SU-DHL-6 (cell line): ENCODE measurements around the gene PRPF18.

Experiments
- H2AFZ ChIP-seq: fragments of 200-600 bp; sonication (generic); 2 replicates; pipeline ENCODE4 v1.6.1; 2014; ENCODE audit warnings: low read depth, mild to moderate bottlenecking, moderate library complexity, mixed read lengths, antibody characterized with exemption, low read length; ENCODE audit not compliant: severe bottlenecking
- H3F3A ChIP-seq: fragments of 200-600 bp; shearing (Covaris generic); 2 replicates; pipeline ENCODE4 v1.6.0; 2016; ENCODE audit warnings: antibody characterized with exemption, mild to moderate bottlenecking; ENCODE audit not compliant: insufficient read depth
- H3K27ac ChIP-seq: fragments of 200-600 bp; sonication (generic); 2 replicates; pipeline ENCODE4 v1.5.1; 2016; ENCODE audit warnings: low read depth, mild to moderate bottlenecking, low read length, moderate library complexity, mixed read lengths
- H3K27me3 ChIP-seq: fragments of 200-600 bp; sonication (generic), shearing (Covaris generic); 2 replicates; pipeline ENCODE4 v1.6.0; 2014; ENCODE audit warnings: mild to moderate bottlenecking, low read length
- H3K36me3 ChIP-seq: fragments of 200-600 bp; sonication (generic); 2 replicates; pipeline ENCODE4 v1.6.1; 2014; ENCODE audit warnings: mild to moderate bottlenecking, low read length, mixed read lengths
- H3K4me2 ChIP-seq: fragments of 300-600, 200-600 bp; shearing (Covaris generic), sonication (generic); 2 replicates; pipeline ENCODE4 v1.6.0; 2014; ENCODE audit warnings: low read length, low read depth, mild to moderate bottlenecking; ENCODE audit not compliant: poor library complexity, severe bottlenecking
- H3K4me3 ChIP-seq: fragments of 200-600 bp; sonication (generic); 2 replicates; pipeline ENCODE4 v1.5.1; 2014; ENCODE audit warnings: antibody characterized with exemption, low read length, mild to moderate bottlenecking, mixed read lengths; ENCODE audit not compliant: insufficient read depth, poor library complexity, severe bottlenecking
- H3K79me2 ChIP-seq: fragments of 200-600 bp; sonication (generic); 2 replicates; pipeline ENCODE4 v1.6.1; 2014; ENCODE audit warnings: mild to moderate bottlenecking, low read length, moderate library complexity; ENCODE audit not compliant: insufficient read depth
- H3K9ac ChIP-seq: fragments of 200-600 bp; sonication (generic); 2 replicates; pipeline ENCODE4 v1.7.0; 2014; ENCODE audit warnings: mild to moderate bottlenecking, low read length
- H3K9me2 ChIP-seq: fragments of 200-600 bp; sonication (generic); replicated peaks from 2 replicates; pipeline ENCODE4 v1.6.1; 2014; ENCODE audit warnings: low read length; ENCODE audit not compliant: insufficient read depth
- H3K9me3 ChIP-seq: fragments of 200-600 bp; sonication (generic); 2 replicates; pipeline ENCODE4 v1.6.1; 2014; ENCODE audit warnings: low read length, mixed read lengths; ENCODE audit not compliant: insufficient read depth
- H4K20me1 ChIP-seq: fragments of 200-600 bp; sonication (generic); 2 replicates; pipeline ENCODE4 v1.6.1; 2014; ENCODE audit warnings: low read depth, mild to moderate bottlenecking, antibody characterized with exemption, low read length, moderate library complexity, mixed read lengths
- CTCF ChIP-seq: fragments of 200-600 bp; sonication (generic); IDR thresholded peaks from one replicate; pipeline ENCODE4 v1.5.1; 2017; ENCODE audit warnings: antibody characterized with exemption, mild to moderate bottlenecking, low read length, moderate library complexity; ENCODE audit not compliant: insufficient read depth, poor library complexity, severe bottlenecking
- EZH2phosphoT487 ChIP-seq: fragments of 200-600 bp; sonication (generic), shearing (Covaris generic); conservative IDR thresholded peaks from 2 replicates; pipeline ENCODE4 v1.6.1; 2018; ENCODE audit warnings: mild to moderate bottlenecking, antibody characterized with exemption, low read length, moderate library complexity, mixed read lengths

PRPF18 gene

GRCh38 chr10:13604357-13605040 lies 17.7 kb downstream of the PRPF18 start:
- H4K20me1 ChIP-seq, result no peaks in the 10 kb centered on the region
- H3K27ac ChIP-seq, result no peak overlapping the region
- no peaks in the 10 kb centered on the region for H3K36me3 ChIP-seq
- H3K9ac ChIP-seq, result no peak overlapping the region
- no peaks in the 10 kb centered on the region for H3K79me2 ChIP-seq
- no peak overlapping the region for H3K4me2 ChIP-seq
- no peaks in the 10 kb centered on the region for H3K27me3 ChIP-seq
- H3K9me3 ChIP-seq, result no peaks in the 10 kb centered on the region
- H3K4me3 ChIP-seq, result no peak overlapping the region
- no peaks in the 10 kb centered on the region for H3K9me2 ChIP-seq
- H3F3A ChIP-seq, result no peaks in the 10 kb centered on the region
- no peak overlapping the region for H2AFZ ChIP-seq
- TF ChIP-seq EZH2phosphoT487, result no peak
- no peak for TF ChIP-seq CTCF

GRCh38 chr10:13608246-13608853 lies 21.6 kb downstream of the PRPF18 start:
- TF ChIP-seq CTCF (no peak), EZH2phosphoT487 (no peak)
- Histone ChIP-seq H3K4me2 (no peak overlapping the region), H3K4me3 (no peak overlapping the region), H3K9ac (no peak overlapping the region), H3K9me3 (no peaks in the 10 kb centered on the region), H3F3A (no peaks in the 10 kb centered on the region), H3K27ac (no peak overlapping the region), H3K79me2 (no peaks in the 10 kb centered on the region), H4K20me1 (no peaks in the 10 kb centered on the region), H3K9me2 (no peaks in the 10 kb centered on the region), H3K36me3 (no peaks in the 10 kb centered on the region), H3K27me3 (no peaks in the 10 kb centered on the region), H2AFZ (no peak overlapping the region)

GRCh38 chr10:13612654-13613373 lies 26.0 kb downstream of the PRPF18 start:
- H3K9me3 ChIP-seq, result no peaks in the 10 kb centered on the region
- no peak overlapping the region for H3K4me3 ChIP-seq
- H2AFZ ChIP-seq, result no peak overlapping the region
- H3K9ac ChIP-seq, result no peak overlapping the region
- no peaks in the 10 kb centered on the region for H3K9me2 ChIP-seq
- no peaks in the 10 kb centered on the region for H4K20me1 ChIP-seq
- H3K27me3 ChIP-seq, result no peaks in the 10 kb centered on the region
- no peaks in the 10 kb centered on the region for H3F3A ChIP-seq
- no peaks in the 10 kb centered on the region for H3K79me2 ChIP-seq
- TF ChIP-seq CTCF, result no peak
- TF ChIP-seq EZH2phosphoT487, result no peak
- no peak overlapping the region for H3K27ac ChIP-seq
- H3K36me3 ChIP-seq, result peaks cover 3% of the 10 kb centered on the region; the same call in 1 of the 2 replicates
- no peak overlapping the region for H3K4me2 ChIP-seq
